ENCODE measurements around the gene HECTD1.
"Not testable (repeated sequence)": the region's sequence is repeated elsewhere in the genome, so short reads cannot be mapped to it uniquely, and the experiment has no call there.

Gene HECTD1

GRCh38 chr14:31142455-31143087 lies 65.0 kb downstream of the HECTD1 start:
- no peak for DNase-seq (ENCODE audit: low read depth)

GRCh38 chr14:31139301-31139847 lies 68.2 kb downstream of the HECTD1 start:
- DNase-seq (ENCODE audit: low read depth) = no peak

- DNase-seq (ENCODE audit: low read depth) = no peak
These were observed 69.3 kb downstream of the HECTD1 start for GRCh38 chr14:31138301-31138700.

GRCh38 chr14:31137214-31137889 lies 70.2 kb downstream of the HECTD1 start:
- no peak for DNase-seq (ENCODE audit: low read depth)

- no peak for DNase-seq (ENCODE audit: low read depth)
These were observed 74.5 kb downstream of the HECTD1 start for GRCh38 chr14:31133133-31133532.

- DNase-seq (ENCODE audit: low read depth) = no peak
These were observed 78.7 kb downstream of the HECTD1 start for GRCh38 chr14:31128601-31129526.

GRCh38 chr14:31127690-31128089 lies 79.9 kb downstream of the HECTD1 start:
- DNase-seq (ENCODE audit: low read depth) = no peak

- no peak for DNase-seq (ENCODE audit: low read depth)
These were observed 80.9 kb downstream of the HECTD1 start for GRCh38 chr14:31126680-31127079.

- DNase-seq (ENCODE audit: low read depth) = no peak
These were observed 82.4 kb downstream of the HECTD1 start for GRCh38 chr14:31125231-31125630.

GRCh38 chr14:31124197-31124596 lies 83.4 kb downstream of the HECTD1 start:
- DNase-seq (ENCODE audit: low read depth) = no peak

- no peak for DNase-seq (ENCODE audit: low read depth)
These were observed 84.7 kb downstream of the HECTD1 start for GRCh38 chr14:31122921-31123320.

GRCh38 chr14:31122098-31122611 lies 85.4 kb downstream of the HECTD1 start:
- peak; percentile 0 for DNase-seq (ENCODE audit: low read depth)

- DNase-seq (ENCODE audit: low read depth) = no peak
These were observed 88.7 kb downstream of the HECTD1 start for GRCh38 chr14:31118892-31119291.

- DNase-seq (ENCODE audit: low read depth) = no peak
These were observed 93.8 kb downstream of the HECTD1 start for GRCh38 chr14:31113794-31114193.

- no peak for DNase-seq (ENCODE audit: low read depth)
These were observed 96.7 kb downstream of the HECTD1 start for GRCh38 chr14:31110872-31111271.

GRCh38 chr14:31109257-31109656 lies 98.3 kb downstream of the HECTD1 start:
- no peak for DNase-seq (ENCODE audit: low read depth)

- DNase-seq (ENCODE audit: low read depth) = no peak
These were observed 100.8 kb downstream of the HECTD1 start for GRCh38 chr14:31106768-31107167.

- DNase-seq (ENCODE audit: low read depth) = no peak
These were observed 110.5 kb downstream of the HECTD1 start for GRCh38 chr14:31097081-31097480.

GRCh38 chr14:31096255-31096654 lies 111.3 kb downstream of the HECTD1 start:
- no peak for DNase-seq (ENCODE audit: low read depth)

GRCh38 chr14:31095817-31096216 lies 111.8 kb downstream of the HECTD1 start:
- DNase-seq (ENCODE audit: low read depth) = not testable (repeated sequence)

- DNase-seq (ENCODE audit: low read depth) = not testable (repeated sequence)
These were observed 113.4 kb downstream of the HECTD1 start for GRCh38 chr14:31093884-31094839.
